HEK293 (cell line): ENCODE data around the gene ADH6.

Experiments used
- CTCF ChIA-PET: fragments of 350-600 bp; formaldehyde crosslinking; extraction: SDS; loops from one replicate; lab custom pipeline; 2021; ENCODE audit warnings: antibody characterized with exemption; lab: Yijun Ruan, JAX
- POLR2A ChIA-PET: fragments of 300-600 bp; formaldehyde crosslinking; extraction: SDS; loops from one replicate; lab custom pipeline; 2020; ENCODE audit warnings: antibody characterized with exemption, inconsistent platforms; lab: Yijun Ruan, JAX
- H3K27ac ChIP-seq: fragments of 200-500 bp; sonication (Bioruptor generic); 2 replicates; pipeline ENCODE4 v1.5.1; 2014; ENCODE audit warnings: low read depth, low read length, control low read depth, inconsistent platforms; ENCODE audit errors: extremely low read depth
- H3K36me3 ChIP-seq, 2 experiments: fragments of 200-500 bp in 1 of 2; sonication (Bioruptor generic) in 1 of 2; 1 replicate in 1 of 2; 2 replicates in 1 of 2; pipeline ENCODE4 v1.5.1; 2014 to 2017; ENCODE audit warnings: inconsistent platforms in 2 of 2, low read length in 2 of 2; ENCODE audit not compliant: control insufficient read depth in 2 of 2, insufficient read depth in 1 of 2
- H3K4me1 ChIP-seq: fragments of 200-500 bp; sonication (Bioruptor generic); 2 replicates; pipeline ENCODE4 v1.5.1; 2014; ENCODE audit warnings: mild to moderate bottlenecking, low read length, inconsistent platforms; ENCODE audit not compliant: control insufficient read depth, insufficient read depth
- H3K4me3 ChIP-seq: 2 replicates; pipeline ENCODE4 v1.5.1; 2011; ENCODE audit warnings: low read depth, mild to moderate bottlenecking, control low read depth, low read length, moderate library complexity
- H3K9me3 ChIP-seq: fragments of 200-500 bp; sonication (Bioruptor generic); 2 replicates; pipeline ENCODE4 v1.5.1; 2014; ENCODE audit warnings: low read depth, low read length, inconsistent platforms; ENCODE audit not compliant: control insufficient read depth, insufficient read depth
- KLF9 ChIP-seq: fragments of 450-650 bp; formaldehyde crosslinking; IDR thresholded peaks from 2 replicates; pipeline ENCODE4 v1.5.1; 2016; ENCODE audit warnings: missing biosample characterization, missing genetic modification characterization, low read depth
- MEIS1 ChIP-seq: sonication (generic); formaldehyde crosslinking; IDR thresholded peaks from 2 replicates; pipeline ENCODE4 v1.8.1; 2022; ENCODE audit warnings: missing genetic modification reagents, mild to moderate bottlenecking, borderline replicate concordance
- OSR2 ChIP-seq: fragments of 450-650 bp; formaldehyde crosslinking; IDR thresholded peaks from 2 replicates; pipeline ENCODE4 v1.5.1; 2016; ENCODE audit warnings: missing biosample characterization, missing genetic modification characterization
- PATZ1 ChIP-seq: fragments of 450-650 bp; formaldehyde crosslinking; IDR thresholded peaks from 2 replicates; pipeline ENCODE4 v1.5.1; 2016; ENCODE audit warnings: missing biosample characterization, missing genetic modification characterization
- SCRT1 ChIP-seq: fragments of 450-650 bp; formaldehyde crosslinking; IDR thresholded peaks from 2 replicates; pipeline ENCODE4 v1.5.1; 2016; ENCODE audit warnings: missing biosample characterization, missing genetic modification characterization, borderline replicate concordance
- TSHZ1 ChIP-seq: fragments of 450-650 bp; formaldehyde crosslinking; IDR thresholded peaks from 2 replicates; pipeline ENCODE4 v1.5.1; 2016; ENCODE audit warnings: missing biosample characterization, missing genetic modification characterization, borderline replicate concordance
- WT1 ChIP-seq: fragments of 450-650 bp; formaldehyde crosslinking; IDR thresholded peaks from 2 replicates; pipeline ENCODE4 v1.5.1; 2016; ENCODE audit warnings: missing biosample characterization, missing genetic modification characterization
- ZBTB44 ChIP-seq: fragments of 450-650 bp; IDR thresholded peaks from 2 replicates; pipeline ENCODE4 v1.5.1; 2018; ENCODE audit warnings: missing biosample characterization, mild to moderate bottlenecking, missing genetic modification characterization
- ZNF24 ChIP-seq: fragments of 450-650 bp; formaldehyde crosslinking; IDR thresholded peaks from 2 replicates; pipeline ENCODE4 v1.5.1; 2016; ENCODE audit warnings: missing biosample characterization, missing genetic modification characterization
- ZNF292 ChIP-seq: fragments of 450-650 bp; formaldehyde crosslinking; IDR thresholded peaks from 2 replicates; pipeline ENCODE4 v1.5.1; 2016; ENCODE audit warnings: low read depth, missing biosample characterization, missing genetic modification characterization, borderline replicate concordance
- ZNF302 ChIP-seq: fragments of 450-650 bp; formaldehyde crosslinking; IDR thresholded peaks from 2 replicates; pipeline ENCODE4 v1.5.1; 2016; ENCODE audit warnings: missing biosample characterization, missing genetic modification characterization, low read depth
- ZNF449 ChIP-seq: fragments of 450-650 bp; formaldehyde crosslinking; IDR thresholded peaks from 2 replicates; pipeline ENCODE4 v1.5.1; 2017; ENCODE audit warnings: missing biosample characterization, mild to moderate bottlenecking, missing genetic modification characterization, moderate library complexity
- ZNF521 ChIP-seq: fragments of 450-650 bp; formaldehyde crosslinking; IDR thresholded peaks from 2 replicates; pipeline ENCODE4 v1.5.1; 2017; ENCODE audit warnings: missing biosample characterization, mild to moderate bottlenecking, missing genetic modification characterization
- ZNF529 ChIP-seq: fragments of 450-650 bp; formaldehyde crosslinking; IDR thresholded peaks from 2 replicates; pipeline ENCODE4 v1.5.1; 2017; ENCODE audit warnings: missing genetic modification characterization, missing biosample characterization; ENCODE audit not compliant: insufficient replicate concordance
- ZNF626 ChIP-seq: fragments of 450-650 bp; sonication (Bioruptor Pico); formaldehyde crosslinking; IDR thresholded peaks from 2 replicates; pipeline ENCODE4 v1.5.1; 2018; ENCODE audit warnings: missing biosample characterization, missing genetic modification characterization, inconsistent platforms
- ZSCAN5A ChIP-seq: fragments of 450-650 bp; formaldehyde crosslinking; IDR thresholded peaks from 2 replicates; pipeline ENCODE4 v1.5.1; 2016; ENCODE audit warnings: missing biosample characterization, missing genetic modification characterization

Gene ADH6

GRCh38 chr4:99166544-99166943 is 52.5 kb downstream of the ADH6 start (continued):
- TF ChIP-seq ZNF449 (tag by site-specific recombination): no peak
- no peak for TF ChIP-seq PATZ1 (tag by site-specific recombination)
- TF ChIP-seq ZNF521 (tag by site-specific recombination): no peak
- no peak for TF ChIP-seq KLF9 (tag by site-specific recombination)
- TF ChIP-seq ZNF292 (tag by site-specific recombination): no peak
- TF ChIP-seq SCRT1: no peak

GRCh38 chr4:99165978-99166377 is 53.1 kb downstream of the ADH6 start:
- CTCF ChIA-PET: interaction anchor here (0.6 kb wide), 1 partner anchor 15 kb away, joined by 3 read pairs; no protein-coding TSS in a partner anchor
- TF ChIP-seq ZNF24 (tag by site-specific recombination) (no peak), ZNF292 (tag by site-specific recombination) (no peak), OSR2 (tag by site-specific recombination) (no peak), KLF9 (tag by site-specific recombination) (no peak), WT1 (no peak), ZBTB44 (no peak), ZNF529 (tag by site-specific recombination) (no peak), TSHZ1 (tag by site-specific recombination) (no peak), ZNF626 (no peak), ZSCAN5A (no peak), ZNF302 (tag by site-specific recombination) (no peak), MEIS1 (CRISPR knock-in tag) (no peak)
- no peaks in the 10 kb centered on the region for H3K4me1 ChIP-seq
- no peaks in the 10 kb centered on the region for H3K9me3 ChIP-seq
- no peak overlapping the region for H3K4me3 ChIP-seq
- POLR2A ChIA-PET: no interaction called here
- H3K36me3 ChIP-seq: no peaks in the 10 kb centered on the region
- no peak overlapping the region for H3K27ac ChIP-seq
